MCF 10A (cell line): Measurements from ENCODE around the gene IRF2. TPM values are rescaled to one million over a fixed set of nuclear protein-coding genes. Genes with fewer than 3 reads are reported as not detected.

Source experiments
- BruUV-seq: library from RNA; stranded (reverse); fragments of 400-500 nt; replicated peaks from 2 replicates; lab custom pipeline; 2021; lab: Mats Ljungman, UMichigan
- CTCF ChIA-PET: fragments of 300-600 bp; sonication (Branson Sonifier 250); formaldehyde crosslinking; extraction: SDS; loops from one replicate; lab custom pipeline; 2021; ENCODE audit warnings: antibody characterized with exemption, inconsistent platforms; lab: Yijun Ruan, JAX
- POLR2A ChIA-PET: fragments of 300-600, 350-650 bp; sonication (Branson Sonifier 250); formaldehyde crosslinking; extraction: SDS; loops from one replicate; lab custom pipeline; 2020; ENCODE audit warnings: antibody characterized with exemption, inconsistent platforms; lab: Yijun Ruan, JAX
- DNase-seq: peaks from one replicate; pipeline ENCODE4 v3.0.0-alpha.2; 2018; ENCODE audit not compliant: unreplicated experiment
- H3K27ac Mint-ChIP-seq: one replicate; pipeline ENCODE4 v1.8.0; 2022; ENCODE audit warnings: mild to moderate bottlenecking, low read depth, mixed read lengths; ENCODE audit not compliant: unreplicated experiment
- H3K27me3 Mint-ChIP-seq: one replicate; pipeline ENCODE4 v1.8.0; 2022; ENCODE audit warnings: mixed read lengths; ENCODE audit not compliant: insufficient read depth, unreplicated experiment
- H3K36me3 Mint-ChIP-seq: one replicate; pipeline ENCODE4 v1.8.0; 2022; ENCODE audit warnings: mild to moderate bottlenecking, moderate library complexity, mixed read lengths; ENCODE audit not compliant: insufficient read depth, unreplicated experiment
- H3K4me1 Mint-ChIP-seq: one replicate; pipeline ENCODE4 v1.8.0; 2022; ENCODE audit warnings: mixed read lengths; ENCODE audit not compliant: insufficient read depth, unreplicated experiment
- H3K4me3 Mint-ChIP-seq: one replicate; pipeline ENCODE4 v1.8.0; 2022; ENCODE audit warnings: mild to moderate bottlenecking, moderate library complexity, mixed read lengths; ENCODE audit not compliant: unreplicated experiment
- H3K9me3 Mint-ChIP-seq: one replicate; pipeline ENCODE4 v1.8.0; 2022; ENCODE audit warnings: mixed read lengths; ENCODE audit not compliant: unreplicated experiment
- intact Hi-C: fragments of 100-400 bp; cut with micrococcal nuclease; formaldehyde crosslinking; loops from 2 replicates; pipeline ENCODE4 v1.14.1; 2022
- total RNA-seq: library from RNA; stranded (reverse); gene quantifications from 2 replicates; pipeline ENCODE4 v1.2.3, GENCODE V29; 2022
- TF ChIP-seq, protein P1 (sequence below): fragments of 200-600 bp; IDR thresholded peaks from one replicate; pipeline ENCODE4 v1.8.0; 2022; ENCODE audit warnings: antibody characterized with exemption, mild to moderate bottlenecking; ENCODE audit not compliant: unreplicated experiment

IRF2 gene
- total RNA-seq, 1 experiment from 2014 or later: 20.8 TPM

DNA sequence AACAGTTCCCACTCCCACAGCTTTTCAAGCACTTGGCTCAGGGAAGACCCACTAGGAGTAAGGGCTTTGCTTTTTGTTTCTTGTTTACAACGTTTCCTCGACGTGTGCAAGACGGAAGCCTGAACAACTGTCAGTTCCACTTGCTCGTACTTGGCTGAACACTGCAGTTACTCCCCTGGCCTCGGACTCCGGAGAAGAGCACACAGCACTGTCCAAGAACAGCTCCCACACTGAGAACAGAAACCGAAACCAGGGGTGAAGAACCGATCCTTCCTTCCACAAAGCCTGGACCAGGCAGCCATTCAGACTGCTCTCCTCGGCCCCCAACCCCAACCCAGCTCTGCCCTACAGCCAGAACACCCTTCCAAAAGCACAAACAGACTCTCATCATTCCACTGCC, 25.5 kb downstream of the IRF2 start:
- no peak for DNase-seq
- intact Hi-C loops: no loop called here
- Mint-ChIP-seq H3K4me3 (no peak overlapping the region), H3K27ac (no peak overlapping the region), H3K9me3 (no peaks in the 10 kb centered on the region), H3K36me3 (peaks cover 8% of the 10 kb centered on the region), H3K27me3 (no peaks in the 10 kb centered on the region), H3K4me1 (peaks cover 22% of the 10 kb centered on the region)
- POLR2A ChIA-PET: no interaction called here
- BruUV-seq: no TSS peak
- CTCF ChIA-PET: interaction anchor here (0.6 to 1.2 kb wide), 2 partner anchors 15 to 28 kb away, joined by 3 read pairs; no protein-coding TSS in a partner anchor
- TF ChIP-seq, protein P1, sequence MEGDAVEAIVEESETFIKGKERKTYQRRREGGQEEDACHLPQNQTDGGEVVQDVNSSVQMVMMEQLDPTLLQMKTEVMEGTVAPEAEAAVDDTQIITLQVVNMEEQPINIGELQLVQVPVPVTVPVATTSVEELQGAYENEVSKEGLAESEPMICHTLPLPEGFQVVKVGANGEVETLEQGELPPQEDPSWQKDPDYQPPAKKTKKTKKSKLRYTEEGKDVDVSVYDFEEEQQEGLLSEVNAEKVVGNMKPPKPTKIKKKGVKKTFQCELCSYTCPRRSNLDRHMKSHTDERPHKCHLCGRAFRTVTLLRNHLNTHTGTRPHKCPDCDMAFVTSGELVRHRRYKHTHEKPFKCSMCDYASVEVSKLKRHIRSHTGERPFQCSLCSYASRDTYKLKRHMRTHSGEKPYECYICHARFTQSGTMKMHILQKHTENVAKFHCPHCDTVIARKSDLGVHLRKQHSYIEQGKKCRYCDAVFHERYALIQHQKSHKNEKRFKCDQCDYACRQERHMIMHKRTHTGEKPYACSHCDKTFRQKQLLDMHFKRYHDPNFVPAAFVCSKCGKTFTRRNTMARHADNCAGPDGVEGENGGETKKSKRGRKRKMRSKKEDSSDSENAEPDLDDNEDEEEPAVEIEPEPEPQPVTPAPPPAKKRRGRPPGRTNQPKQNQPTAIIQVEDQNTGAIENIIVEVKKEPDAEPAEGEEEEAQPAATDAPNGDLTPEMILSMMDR: no peak

DNA sequence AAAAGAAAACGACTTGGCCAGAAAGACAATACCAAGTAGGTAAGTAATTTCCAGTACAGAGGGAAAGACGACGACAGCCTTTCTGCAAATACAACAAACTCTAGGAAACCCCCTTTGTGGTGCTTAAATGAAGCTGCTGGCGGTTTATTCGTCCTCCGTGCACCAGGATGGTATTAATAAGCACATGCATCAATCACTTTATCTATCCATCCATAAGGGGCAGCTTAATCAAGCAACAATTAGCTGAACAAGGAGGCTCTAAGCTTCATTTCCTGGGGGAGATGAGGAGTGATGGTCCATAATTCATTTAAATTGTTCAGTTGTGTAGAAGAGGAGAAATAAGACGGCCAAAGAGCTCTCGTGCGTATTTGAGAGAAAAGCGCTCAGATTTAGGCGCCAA, 26.2 kb downstream of the IRF2 start:
- Mint-ChIP-seq H3K27me3 (no peaks in the 10 kb centered on the region), H3K27ac (no peak overlapping the region), H3K9me3 (no peaks in the 10 kb centered on the region), H3K4me1 (peaks cover 15% of the 10 kb centered on the region), H3K4me3 (no peak overlapping the region), H3K36me3 (peaks cover 8% of the 10 kb centered on the region)
- BruUV-seq: no TSS peak
- ChIA-PET CTCF (no interaction called here), POLR2A (interaction anchor here (0.6 to 0.7 kb wide), 2 partner anchors 50 to 334 kb away, joined by 3 to 4 read pairs; no protein-coding TSS in a partner anchor)
- DNase-seq: no peak
- intact Hi-C loops: no loop called here
- TF ChIP-seq, protein P1: no peak

DNA sequence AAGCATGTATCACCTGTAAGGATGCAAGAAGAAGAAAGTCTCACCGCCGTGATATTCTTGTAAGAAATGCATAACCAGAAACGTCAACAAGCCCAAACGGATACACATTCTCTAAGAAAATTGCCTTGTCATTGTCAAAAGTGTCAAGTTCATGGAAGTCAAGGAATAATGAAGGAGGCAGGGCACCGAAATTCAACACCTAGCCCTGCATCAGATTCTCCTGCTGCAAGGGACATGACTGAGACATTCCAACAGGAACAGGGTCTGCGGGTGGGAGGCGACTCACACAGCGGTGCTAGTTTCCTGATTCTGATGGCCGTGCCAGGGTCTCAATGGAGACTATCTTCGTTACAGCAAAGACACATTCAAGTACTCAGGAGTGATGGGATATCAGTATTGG, 26.7 kb downstream of the IRF2 start:
- no peaks in the 10 kb centered on the region for H3K27me3 Mint-ChIP-seq
- POLR2A ChIA-PET: interaction anchor here (0.6 to 0.7 kb wide), 2 partner anchors 49 to 335 kb away, joined by 3 to 4 read pairs; no protein-coding TSS in a partner anchor
- CTCF ChIA-PET: no interaction called here
- TF ChIP-seq, protein P1: no peak
- no peaks in the 10 kb centered on the region for H3K9me3 Mint-ChIP-seq
- no peak overlapping the region for H3K27ac Mint-ChIP-seq
- no peak for DNase-seq
- no peak overlapping the region for H3K4me3 Mint-ChIP-seq
- intact Hi-C loops: no loop called here
- H3K36me3 Mint-ChIP-seq: peaks cover 8% of the 10 kb centered on the region
- BruUV-seq: no TSS peak
- peaks cover 15% of the 10 kb centered on the region for H3K4me1 Mint-ChIP-seq

DNA sequence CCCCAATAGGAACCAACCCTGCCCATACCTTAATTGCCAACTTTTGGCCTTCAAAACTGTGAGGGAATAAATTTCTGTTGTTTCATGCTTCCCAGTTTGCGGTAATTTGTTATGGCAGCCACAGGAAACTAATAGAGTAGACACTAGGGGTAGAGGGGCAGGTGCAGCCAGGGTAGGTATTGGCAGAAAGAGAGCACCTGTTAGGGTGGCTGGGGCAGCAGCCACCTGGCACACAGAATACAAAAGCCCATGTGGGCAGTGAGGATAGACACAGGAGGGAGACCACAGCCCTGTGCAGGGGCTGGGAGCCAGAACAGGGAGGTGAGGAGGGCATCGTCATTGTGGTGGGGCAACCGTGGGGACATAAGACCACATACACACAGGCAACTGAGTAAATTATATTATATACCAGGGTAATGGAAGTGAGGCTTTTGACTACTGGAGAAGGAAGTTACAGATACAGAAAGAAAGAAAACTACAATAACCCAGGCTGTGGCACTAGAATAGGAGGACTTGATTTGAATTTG, 28.2 kb downstream of the IRF2 start:
- no TSS peak for BruUV-seq
- no peak overlapping the region for H3K4me3 Mint-ChIP-seq
- ChIA-PET CTCF (interaction anchor here (0.6 kb wide), 1 partner anchor 78 kb away, joined by 3 read pairs; no protein-coding TSS in a partner anchor), POLR2A (no interaction called here)
- no peak overlapping the region for H3K27ac Mint-ChIP-seq
- no peaks in the 10 kb centered on the region for H3K27me3 Mint-ChIP-seq
- intact Hi-C loops: no loop called here
- DNase-seq: no peak
- no peaks in the 10 kb centered on the region for H3K9me3 Mint-ChIP-seq
- peaks cover 8% of the 10 kb centered on the region for H3K36me3 Mint-ChIP-seq
- peaks cover 15% of the 10 kb centered on the region for H3K4me1 Mint-ChIP-seq
- TF ChIP-seq, protein P1: no peak
